CD8-positive, alpha-beta memory T cell (primary cell): ENCODE results near the gene SEC23A. TPM values are rescaled to one million over a fixed set of nuclear protein-coding genes. Genes with fewer than 3 reads are reported as not detected.
"Not testable (repeated sequence)": the region's sequence is repeated elsewhere in the genome, so short reads cannot be mapped to it uniquely, and the experiment has no call there.

Source experiments
- CTCF ChIA-PET: fragments of 350-600 bp; sonication (Branson Sonifier 250); formaldehyde crosslinking; loops from one replicate; lab custom pipeline; 2021; ENCODE audit warnings: antibody characterized with exemption; lab: Charles Lee
- POLR2A ChIA-PET: fragments of 350-600 bp; sonication (Branson Sonifier 250); formaldehyde crosslinking; loops from one replicate; lab custom pipeline; 2021; ENCODE audit warnings: antibody characterized with exemption; lab: Charles Lee
- DNase-seq, 5 donors: peaks; one replicate each; pipeline versions ENCODE4 v3.0.0 to v3.0.0-alpha.2; 2020 to 2022; ENCODE audit warnings: mixed read lengths in 1 of 5
- H3K27ac ChIP-seq: one replicate; pipeline ENCODE4 v1.7.0; 2013; ENCODE audit warnings: low read depth, mild to moderate bottlenecking, low read length, moderate library complexity
- H3K27me3 ChIP-seq: 2 replicates; pipeline ENCODE4 v1.7.0; 2013; ENCODE audit warnings: low read length, mild to moderate bottlenecking; ENCODE audit not compliant: insufficient read depth, poor library complexity, severe bottlenecking
- H3K36me3 ChIP-seq: 2 replicates; pipeline ENCODE4 v1.7.0; 2013; ENCODE audit warnings: mild to moderate bottlenecking, low read length, moderate library complexity; ENCODE audit not compliant: insufficient read depth
- H3K4me1 ChIP-seq: 2 replicates; pipeline ENCODE4 v1.7.0; 2013; ENCODE audit warnings: mild to moderate bottlenecking, low read length, moderate library complexity; ENCODE audit not compliant: insufficient read depth
- H3K4me3 ChIP-seq: 2 replicates; pipeline ENCODE4 v1.7.0; 2013; ENCODE audit warnings: mild to moderate bottlenecking, low read length
- H3K9me3 ChIP-seq: 2 replicates; pipeline ENCODE4 v1.7.0; 2013; ENCODE audit warnings: mild to moderate bottlenecking, low read length
- H3K27ac Mint-ChIP-seq, 8 donors: one replicate each; pipeline ENCODE4 v1.8.0; 2020 to 2021; ENCODE audit warnings: mixed read lengths in 8 of 8, mild to moderate bottlenecking in 6 of 8, inconsistent platforms in 3 of 8, moderate library complexity in 3 of 8
- H3K27me3 Mint-ChIP-seq, 2 donors: one replicate each; pipeline ENCODE4 v1.8.0; 2020 to 2021; ENCODE audit warnings: mixed read lengths in 2 of 2, mild to moderate bottlenecking in 1 of 2, moderate library complexity in 1 of 2
- H3K36me3 Mint-ChIP-seq, 3 donors: one replicate each; pipeline ENCODE4 v1.8.0; 2020 to 2021; ENCODE audit warnings: mixed read lengths in 3 of 3, inconsistent platforms in 1 of 3, mild to moderate bottlenecking in 1 of 3
- H3K4me1 Mint-ChIP-seq, 3 donors: one replicate each; pipeline ENCODE4 v1.8.0; 2020 to 2021; ENCODE audit warnings: mixed read lengths in 3 of 3, inconsistent platforms in 1 of 3, mild to moderate bottlenecking in 1 of 3
- H3K4me3 Mint-ChIP-seq, 7 donors: one replicate each; pipeline ENCODE4 v1.8.0; 2020 to 2021; ENCODE audit warnings: mixed read lengths in 7 of 7, mild to moderate bottlenecking in 6 of 7, moderate library complexity in 4 of 7, inconsistent platforms in 2 of 7
- H3K9me3 Mint-ChIP-seq, 5 donors: one replicate each; pipeline ENCODE4 v1.8.0; 2020 to 2022; ENCODE audit warnings: mixed read lengths in 5 of 5, mild to moderate bottlenecking in 3 of 5, moderate library complexity in 2 of 5, inconsistent platforms in 1 of 5
- polyA plus RNA-seq: library from polyadenylated mRNA; unstranded; fragments of 300-500 nt; fragmentation: Illumina TruSeq; gene quantifications from one replicate; pipeline ENCODE4 v1.2.3, GENCODE V29; 2021
- total RNA-seq, 2 experiments: library from RNA; stranded (reverse); gene quantifications; one replicate each; pipeline ENCODE4 v1.2.3, GENCODE V29; 2021

SEC23A gene
- total and polyA plus RNA-seq, 3 experiments from 2014 or later: 37.4 to 43.6 (median 37.9) TPM

GRCh38 chr14:39014460-39014859 lies 88.6 kb downstream of the SEC23A start:
- H3K4me3 Mint-ChIP-seq: no peak overlapping the region
- no peak for DNase-seq
- no peaks in the 10 kb centered on the region for H3K4me1 ChIP-seq
- ChIA-PET POLR2A (no interaction called here), CTCF (interaction anchor here (0.7 to 1.5 kb wide), 2 partner anchors 9 to 11 kb away, joined by 3 to 7 read pairs; no protein-coding TSS in a partner anchor)
- peaks cover 0 to 7% (median 4%) of the 10 kb centered on the region in 3 donors for H3K36me3 Mint-ChIP-seq
- H3K4me3 ChIP-seq: no peak overlapping the region
- no peaks in the 10 kb centered on the region for H3K27me3 ChIP-seq
- H3K27me3 Mint-ChIP-seq: peaks cover 0 to 1% of the 10 kb centered on the region in 2 donors
- no peaks in the 10 kb centered on the region for H3K4me1 Mint-ChIP-seq
- no peak overlapping the region for H3K27ac ChIP-seq
- no peaks in the 10 kb centered on the region for H3K9me3 Mint-ChIP-seq
- H3K36me3 ChIP-seq: no peaks in the 10 kb centered on the region
- no peaks in the 10 kb centered on the region for H3K9me3 ChIP-seq
- no peak overlapping the region for H3K27ac Mint-ChIP-seq

DNA sequence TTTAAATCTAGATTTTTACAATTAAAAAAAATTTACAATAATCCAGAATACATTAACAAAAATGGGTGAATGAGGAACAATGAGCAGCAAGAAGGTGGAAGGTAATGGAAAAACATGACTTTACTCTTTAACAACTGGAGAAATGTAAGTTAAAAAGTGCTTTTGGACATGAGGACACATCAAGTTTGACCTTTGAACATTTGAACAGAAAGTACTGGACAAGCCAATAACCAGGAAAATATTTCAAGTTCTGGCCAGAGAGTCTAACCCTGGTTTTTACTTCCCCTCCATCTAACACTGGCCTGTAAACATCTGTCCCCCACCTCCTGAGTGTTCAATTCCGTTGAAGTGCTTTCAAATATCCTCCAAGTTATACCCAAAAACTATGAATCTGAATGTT lies 94.1 kb downstream of the SEC23A start:
- not testable (repeated sequence) for DNase-seq, H3K27ac ChIP-seq

DNA sequence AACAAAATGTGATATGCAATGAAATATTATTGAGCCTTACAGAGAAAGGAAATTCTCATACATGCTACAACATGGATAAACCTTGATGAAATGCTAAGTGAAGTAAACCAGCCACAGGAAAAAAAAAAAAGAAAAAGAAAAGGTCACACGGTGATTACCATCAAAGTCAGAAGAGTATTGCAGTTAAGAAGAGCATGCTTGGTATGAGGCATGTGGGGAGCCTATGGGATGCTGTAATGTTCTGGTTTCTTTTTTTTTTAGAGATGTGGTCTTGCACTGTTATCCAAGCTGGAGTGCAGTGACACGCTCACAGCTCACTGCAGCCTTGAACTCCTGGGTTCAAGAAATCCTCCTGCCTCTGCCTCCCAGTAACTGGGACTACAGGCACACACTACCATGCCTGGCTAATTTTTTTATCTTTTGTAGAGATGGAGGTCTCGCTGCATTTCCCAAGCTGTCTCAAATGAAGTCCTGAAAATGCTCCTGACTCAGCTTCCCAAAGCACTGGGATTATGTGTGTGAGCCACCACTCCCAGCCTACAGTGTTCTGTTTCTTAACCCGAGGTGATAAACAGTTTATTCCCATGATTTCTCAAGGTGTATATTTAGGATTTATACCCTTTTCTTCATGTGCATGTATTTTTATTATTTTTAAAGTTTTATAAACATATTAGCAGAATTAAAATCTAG lies 96.2 kb downstream of the SEC23A start:
- Histone ChIP-seq H3K4me3 (no peak overlapping the region), H3K36me3 (no peaks in the 10 kb centered on the region), H3K27me3 (no peaks in the 10 kb centered on the region), H3K27ac (no peak overlapping the region), H3K4me1 (no peaks in the 10 kb centered on the region), H3K9me3 (no peaks in the 10 kb centered on the region)
- Mint-ChIP-seq H3K36me3 (no peaks in the 10 kb centered on the region), H3K27ac (no peak overlapping the region), H3K27me3 (peaks cover 3 to 6% of the 10 kb centered on the region in 2 donors), H3K4me1 (no peaks in the 10 kb centered on the region), H3K4me3 (no peak overlapping the region), H3K9me3 (no peaks in the 10 kb centered on the region)
- POLR2A ChIA-PET: no interaction called here
- CTCF ChIA-PET: no interaction called here
- DNase-seq: no peak

More for the DNA sequence above, 94.1 kb downstream of the SEC23A start:
- H3K27ac Mint-ChIP-seq, POLR2A ChIA-PET, H3K36me3 Mint-ChIP-seq, H3K9me3 ChIP-seq, H3K27me3 ChIP-seq, CTCF ChIA-PET, H3K4me1 ChIP-seq, H3K4me3 ChIP-seq, H3K36me3 ChIP-seq, H3K4me1 Mint-ChIP-seq, H3K4me3 Mint-ChIP-seq, H3K27me3 Mint-ChIP-seq, H3K9me3 Mint-ChIP-seq: not testable (repeated sequence)

DNA sequence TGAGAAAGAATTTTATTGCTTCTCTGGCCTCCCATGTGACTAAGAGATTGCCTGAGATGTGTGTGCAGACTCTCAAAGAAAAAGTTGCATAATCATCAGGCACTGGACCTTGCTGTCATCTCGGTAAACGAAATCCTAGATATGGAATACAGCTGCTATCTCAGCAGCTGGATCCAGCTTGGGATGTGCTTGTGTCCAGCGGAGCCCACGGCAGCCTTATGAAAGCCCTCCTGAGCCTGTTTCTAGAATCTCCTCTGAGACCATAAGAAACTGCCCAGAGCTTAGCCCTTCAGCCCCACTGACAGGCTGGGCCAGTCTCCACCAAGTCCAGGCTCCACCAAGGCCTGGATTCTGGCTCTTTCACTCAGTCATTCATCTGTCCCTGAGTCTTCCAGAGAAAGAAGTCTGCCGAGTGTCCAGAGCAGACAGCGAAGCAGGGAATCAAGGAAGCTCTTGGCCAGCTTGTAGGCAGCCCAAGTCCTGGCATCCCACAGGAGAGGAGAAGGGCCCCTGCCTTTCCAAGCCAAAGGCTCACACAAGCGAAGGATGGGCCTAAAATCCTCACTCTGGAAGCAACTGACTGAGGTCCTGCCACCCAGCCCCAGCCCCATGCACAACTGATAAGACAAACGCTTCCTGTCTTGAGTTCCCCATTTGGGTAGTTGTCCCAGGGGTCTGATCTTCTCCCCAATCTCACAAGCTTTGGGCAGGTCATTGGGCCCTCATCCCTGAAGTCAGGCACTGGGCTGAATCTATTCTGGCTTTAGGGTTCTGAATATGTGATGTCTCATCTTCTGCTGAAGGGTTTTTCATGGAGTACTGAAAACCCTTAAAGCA lies 97.8 kb downstream of the SEC23A start:
- H3K36me3 Mint-ChIP-seq: no peaks in the 10 kb centered on the region
- H3K4me3 Mint-ChIP-seq: no peak overlapping the region
- CTCF ChIA-PET: no interaction called here
- no peaks in the 10 kb centered on the region for H3K4me1 Mint-ChIP-seq
- Histone ChIP-seq H3K4me1 (no peaks in the 10 kb centered on the region), H3K36me3 (no peaks in the 10 kb centered on the region), H3K27ac (no peak overlapping the region), H3K4me3 (no peak overlapping the region), H3K9me3 (no peaks in the 10 kb centered on the region), H3K27me3 (no peaks in the 10 kb centered on the region)
- POLR2A ChIA-PET: no interaction called here
- H3K9me3 Mint-ChIP-seq: no peaks in the 10 kb centered on the region
- peaks cover 5 to 6% of the 10 kb centered on the region in 2 donors for H3K27me3 Mint-ChIP-seq
- no peak overlapping the region for H3K27ac Mint-ChIP-seq
- DNase-seq: no peak

DNA sequence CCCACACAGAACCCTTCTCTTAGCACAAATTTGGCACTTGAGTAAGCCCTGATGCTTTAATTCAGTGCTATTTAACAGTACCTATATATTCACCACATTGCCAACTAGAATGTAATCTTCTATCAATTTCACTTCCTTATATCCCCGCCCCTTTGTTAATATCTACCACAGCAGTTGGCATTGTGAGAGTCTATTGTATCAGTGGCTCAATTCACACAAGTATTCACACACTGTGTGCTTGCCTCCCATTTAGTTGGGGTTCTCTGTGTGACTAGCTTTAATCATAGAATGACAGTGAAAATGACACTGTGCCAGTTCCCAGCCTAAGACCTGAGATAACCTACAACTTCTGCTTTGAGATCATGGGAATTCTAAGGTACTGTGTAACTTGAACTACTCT lies 103.1 kb downstream of the SEC23A start:
- H3K4me3 Mint-ChIP-seq: no peak overlapping the region
- DNase-seq: no peak
- H3K36me3 Mint-ChIP-seq: no peaks in the 10 kb centered on the region
- H3K27ac ChIP-seq: no peak overlapping the region
- no peaks in the 10 kb centered on the region for H3K4me1 ChIP-seq
- no peaks in the 10 kb centered on the region for H3K36me3 ChIP-seq
- no peaks in the 10 kb centered on the region for H3K4me1 Mint-ChIP-seq
- POLR2A ChIA-PET: no interaction called here
- no peaks in the 10 kb centered on the region for H3K9me3 ChIP-seq
- H3K27me3 ChIP-seq: no peaks in the 10 kb centered on the region
- CTCF ChIA-PET: no interaction called here
- H3K27me3 Mint-ChIP-seq: peaks cover 6 to 7% of the 10 kb centered on the region in 2 donors
- no peak overlapping the region for H3K27ac Mint-ChIP-seq
- no peaks in the 10 kb centered on the region for H3K9me3 Mint-ChIP-seq
- no peak overlapping the region for H3K4me3 ChIP-seq

DNA sequence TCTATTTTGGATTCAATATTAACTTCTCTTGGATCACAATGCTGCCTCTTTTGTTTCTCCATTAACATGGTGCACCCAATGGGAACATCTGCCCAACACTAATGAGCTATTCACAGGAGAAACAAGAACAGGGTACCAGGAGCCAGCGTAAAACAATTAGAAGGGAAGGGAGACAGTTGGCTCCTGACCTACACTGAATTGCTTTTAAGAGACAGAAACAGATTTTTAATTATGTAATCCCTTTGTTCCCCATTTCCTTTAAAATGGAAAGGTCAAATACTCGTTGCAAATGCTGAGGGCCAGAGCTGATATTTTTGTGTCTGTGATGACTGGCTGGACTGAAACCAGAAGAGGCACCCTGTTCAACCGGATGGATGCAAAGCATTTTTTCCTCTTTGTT lies 108.3 kb downstream of the SEC23A start:
- Mint-ChIP-seq H3K4me1 (peaks cover 3 to 8% (median 5%) of the 10 kb centered on the region in 3 donors), H3K4me3 (no peak overlapping the region), H3K27me3 (peaks cover 0 to 3% of the 10 kb centered on the region in 2 donors), H3K27ac (no peak overlapping the region), H3K9me3 (peaks cover 0 to 2% (median 0%) of the 10 kb centered on the region in 5 donors), H3K36me3 (no peaks in the 10 kb centered on the region)
- ChIA-PET POLR2A (no interaction called here), CTCF (no interaction called here)
- Histone ChIP-seq H3K27ac (no peak overlapping the region), H3K4me1 (no peaks in the 10 kb centered on the region), H3K36me3 (no peaks in the 10 kb centered on the region), H3K27me3 (no peaks in the 10 kb centered on the region), H3K4me3 (no peak overlapping the region), H3K9me3 (no peaks in the 10 kb centered on the region)
- no peak for DNase-seq

DNA sequence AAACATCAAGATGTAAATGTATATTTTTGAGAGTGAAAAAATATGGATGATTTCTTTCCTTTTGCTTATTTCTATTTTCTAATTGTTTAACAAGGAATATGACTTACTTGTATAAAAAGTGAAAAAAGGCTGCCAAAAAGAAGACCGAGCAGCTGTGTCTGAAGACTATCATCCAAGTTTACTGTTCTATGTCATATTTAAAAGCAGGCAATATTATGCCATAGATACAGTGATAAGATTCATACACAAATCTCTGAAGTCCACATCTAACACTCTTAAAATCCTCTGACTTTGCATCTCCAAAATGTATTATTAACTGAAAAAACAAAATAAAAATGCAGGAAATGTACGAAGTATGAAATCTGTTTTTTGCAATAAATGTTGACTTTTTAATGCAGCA lies 109.1 kb downstream of the SEC23A start:
- no peaks in the 10 kb centered on the region for H3K36me3 Mint-ChIP-seq
- ChIA-PET CTCF (no interaction called here), POLR2A (no interaction called here)
- H3K9me3 Mint-ChIP-seq: peaks cover 0 to 2% (median 0%) of the 10 kb centered on the region in 5 donors
- no peak for DNase-seq
- no peak overlapping the region for H3K4me3 Mint-ChIP-seq
- H3K4me1 Mint-ChIP-seq: peaks cover 9 to 15% (median 12%) of the 10 kb centered on the region in 3 donors
- no peak overlapping the region for H3K27ac Mint-ChIP-seq
- H3K36me3 ChIP-seq: no peaks in the 10 kb centered on the region
- H3K27me3 ChIP-seq: no peaks in the 10 kb centered on the region
- H3K27ac ChIP-seq: no peak overlapping the region
- H3K4me3 ChIP-seq: no peak overlapping the region
- H3K4me1 ChIP-seq: no peaks in the 10 kb centered on the region
- peaks cover 0 to 3% of the 10 kb centered on the region in 2 donors for H3K27me3 Mint-ChIP-seq
- H3K9me3 ChIP-seq: no peaks in the 10 kb centered on the region

DNA sequence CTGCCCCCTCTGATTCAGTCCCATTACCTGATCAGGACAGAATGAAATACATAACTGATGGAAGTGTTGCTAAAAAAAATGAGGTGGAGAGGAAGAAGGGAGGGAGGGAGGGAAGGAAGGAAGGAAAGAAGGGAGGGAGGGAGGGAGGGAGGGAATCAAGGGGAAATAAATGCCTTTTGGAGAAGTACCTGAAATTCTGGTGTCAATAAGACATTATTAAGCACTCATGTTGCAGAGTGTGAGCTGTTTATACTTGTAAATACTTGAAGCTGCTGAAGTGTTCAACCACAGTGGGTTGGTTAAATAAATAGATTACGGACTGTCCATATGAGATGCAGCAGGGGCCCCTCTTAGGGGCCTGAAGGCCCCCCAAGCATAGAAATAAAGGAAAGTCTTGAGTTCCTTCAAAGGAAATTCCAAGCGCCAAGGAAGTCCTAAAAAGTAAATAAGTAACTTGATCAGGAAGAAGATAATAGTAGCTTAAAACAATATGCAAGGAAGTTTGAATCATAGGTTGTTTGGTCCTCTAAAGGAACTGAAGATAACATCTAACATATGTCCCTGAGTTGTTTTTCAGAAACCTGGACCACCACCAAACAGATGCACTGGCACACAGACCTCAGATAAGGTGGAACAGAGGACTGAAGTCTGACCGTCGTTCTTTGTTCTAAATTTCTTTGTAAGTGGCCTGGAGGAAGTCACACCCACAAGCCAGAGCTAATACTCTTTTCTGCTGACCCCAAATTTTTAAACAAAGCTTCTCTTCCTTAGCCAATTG lies 110.8 kb downstream of the SEC23A start:
- Histone ChIP-seq H3K4me1 (no peaks in the 10 kb centered on the region), H3K27me3 (no peaks in the 10 kb centered on the region), H3K9me3 (no peaks in the 10 kb centered on the region), H3K4me3 (no peak overlapping the region), H3K36me3 (no peaks in the 10 kb centered on the region), H3K27ac (no peak overlapping the region)
- no peak for DNase-seq
- H3K27ac Mint-ChIP-seq: no peak overlapping the region
- no peaks in the 10 kb centered on the region for H3K36me3 Mint-ChIP-seq
- H3K27me3 Mint-ChIP-seq: peaks cover 0 to 2% of the 10 kb centered on the region in 2 donors
- peaks cover 10 to 19% (median 13%) of the 10 kb centered on the region in 3 donors for H3K4me1 Mint-ChIP-seq
- ChIA-PET POLR2A (no interaction called here), CTCF (no interaction called here)
- H3K9me3 Mint-ChIP-seq: peaks cover 0 to 2% (median 0%) of the 10 kb centered on the region in 5 donors
- no peak overlapping the region for H3K4me3 Mint-ChIP-seq
